GM21360 (cell line): Measurements from ENCODE around the gene SLC9A5.
A peak's percentile ranks its signal among the peaks of the same experiment; 100 is the strongest.

Experiments
- ATAC-seq: cut with Tn5 transposase; IDR thresholded peaks from one replicate; pipeline ENCODE4 v1.9.1; 2021; ENCODE audit warnings: mild to moderate bottlenecking, moderate library complexity; ENCODE audit not compliant: unreplicated experiment

SLC9A5 gene

DNA sequence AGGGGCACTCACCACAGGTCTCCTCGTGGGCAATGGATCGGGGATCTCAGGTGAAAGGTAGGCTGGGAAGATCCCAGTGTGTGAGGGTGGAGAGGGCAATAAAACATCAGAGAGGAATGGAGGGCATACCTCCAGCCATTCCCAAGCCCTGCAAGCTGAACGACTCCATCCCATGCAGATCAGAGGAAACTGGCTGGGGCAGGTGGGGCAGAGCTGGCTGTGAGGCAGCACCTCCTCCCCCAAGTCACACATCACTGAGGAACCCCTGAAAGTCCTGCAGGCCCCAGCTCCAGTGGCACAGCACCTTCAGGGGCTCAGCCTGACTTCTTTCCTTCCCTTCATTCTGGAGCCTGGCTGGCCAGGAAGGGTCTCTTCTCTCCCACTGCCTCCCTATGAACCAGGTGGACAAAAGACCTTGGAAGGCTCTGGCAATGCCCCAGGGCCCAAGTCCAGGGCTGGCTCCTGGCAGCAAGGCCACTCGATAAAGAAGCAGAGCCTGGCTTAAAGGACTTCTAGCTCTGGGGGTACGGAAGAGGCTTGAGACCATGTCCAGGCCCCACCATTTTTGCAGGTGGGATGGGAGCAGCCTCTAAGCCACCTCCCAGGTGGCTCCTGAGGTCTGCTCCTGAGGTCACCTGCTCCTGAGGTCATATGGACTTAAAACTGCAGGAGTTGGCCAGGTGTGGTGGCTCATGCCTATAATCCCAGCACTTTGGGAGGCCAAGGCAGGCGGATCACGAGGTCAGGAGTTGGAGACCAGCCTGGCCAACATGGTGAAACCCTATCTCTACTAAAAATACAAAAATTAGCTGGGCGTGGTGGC is 35.4 kb upstream of the SLC9A5 start:
- ATAC-seq = no peak

DNA sequence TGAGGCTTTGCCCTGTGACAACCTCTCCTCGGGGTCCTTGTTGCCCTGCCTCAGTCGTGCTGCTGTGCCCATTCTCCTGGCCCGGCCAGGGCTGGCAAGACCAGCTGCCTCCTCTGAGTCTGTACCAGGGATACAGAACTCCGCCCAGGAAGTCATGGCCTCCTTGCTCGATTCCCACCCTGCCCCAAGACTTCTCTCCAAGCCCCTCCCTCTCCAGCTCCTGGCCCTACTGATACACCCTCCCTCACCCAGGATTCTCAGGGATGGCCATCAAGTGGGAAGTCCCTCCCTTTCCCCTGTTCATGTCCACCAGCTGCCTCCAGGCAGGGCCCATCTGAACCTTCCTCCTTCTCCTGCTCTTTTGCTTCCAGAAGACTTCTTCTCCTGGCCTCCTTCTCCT is 33.1 kb upstream of the SLC9A5 start:
- ATAC-seq = no peak

DNA sequence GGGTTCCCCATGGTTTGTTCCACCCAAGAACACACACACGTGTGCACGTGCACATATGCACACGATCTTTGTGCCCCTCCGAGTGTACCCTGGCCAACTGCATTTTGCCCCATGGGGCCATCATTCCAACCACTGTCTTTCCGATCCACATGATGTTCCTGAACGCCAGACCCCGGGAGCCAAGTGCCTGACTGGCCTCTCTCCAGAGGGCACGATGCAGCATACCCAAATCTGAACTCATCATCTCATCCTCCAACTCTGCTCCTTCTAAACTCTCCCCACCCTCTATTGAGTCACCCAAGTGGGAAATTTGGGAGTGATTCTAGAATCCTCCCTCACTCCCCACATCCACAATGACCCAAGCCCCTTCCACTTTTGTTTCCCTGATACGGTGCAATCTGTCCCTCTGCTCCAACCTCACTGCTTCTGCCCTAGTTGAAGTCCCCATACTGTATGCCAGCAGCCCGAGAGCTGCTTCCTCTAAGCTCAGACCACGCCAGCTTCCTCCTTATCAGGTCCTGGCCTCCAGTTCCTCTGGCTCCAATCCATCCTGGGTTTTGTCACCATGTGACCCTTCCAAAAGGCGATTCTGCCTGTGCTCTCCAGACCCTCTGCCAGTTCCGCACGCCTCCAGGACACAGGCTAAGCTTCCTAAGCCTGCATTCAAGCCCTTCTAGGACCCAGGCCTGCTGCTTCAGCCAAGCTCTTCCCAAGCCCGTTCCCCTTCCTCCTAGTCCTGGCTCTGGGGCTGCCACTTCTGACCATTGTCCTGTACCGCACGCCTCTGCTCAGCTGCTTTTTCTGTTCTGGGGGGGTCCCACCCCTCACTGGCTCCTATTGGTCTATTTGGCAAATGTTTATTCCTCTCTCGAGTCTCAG is 31.9 kb upstream of the SLC9A5 start:
- ATAC-seq = no peak

DNA sequence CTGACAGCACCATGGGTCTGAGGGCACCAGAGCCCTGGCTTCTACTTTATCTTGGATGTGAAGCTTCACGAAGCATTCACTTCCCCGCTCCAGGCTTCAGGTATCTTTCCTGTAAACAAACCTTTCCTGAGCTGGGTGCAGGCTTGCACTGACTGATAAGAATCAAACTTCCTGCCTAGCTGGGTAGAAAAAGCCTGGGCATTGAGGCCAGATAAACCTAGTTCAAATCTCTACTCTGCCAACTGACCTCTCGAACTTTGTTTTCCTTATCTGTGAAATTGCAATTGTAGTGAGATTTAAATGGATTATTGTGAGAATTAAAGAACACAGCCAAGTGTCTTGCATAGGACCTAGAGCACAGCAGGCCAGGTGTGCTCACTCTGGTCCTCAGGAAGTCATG is 24.8 kb upstream of the SLC9A5 start:
- no peak for ATAC-seq

DNA sequence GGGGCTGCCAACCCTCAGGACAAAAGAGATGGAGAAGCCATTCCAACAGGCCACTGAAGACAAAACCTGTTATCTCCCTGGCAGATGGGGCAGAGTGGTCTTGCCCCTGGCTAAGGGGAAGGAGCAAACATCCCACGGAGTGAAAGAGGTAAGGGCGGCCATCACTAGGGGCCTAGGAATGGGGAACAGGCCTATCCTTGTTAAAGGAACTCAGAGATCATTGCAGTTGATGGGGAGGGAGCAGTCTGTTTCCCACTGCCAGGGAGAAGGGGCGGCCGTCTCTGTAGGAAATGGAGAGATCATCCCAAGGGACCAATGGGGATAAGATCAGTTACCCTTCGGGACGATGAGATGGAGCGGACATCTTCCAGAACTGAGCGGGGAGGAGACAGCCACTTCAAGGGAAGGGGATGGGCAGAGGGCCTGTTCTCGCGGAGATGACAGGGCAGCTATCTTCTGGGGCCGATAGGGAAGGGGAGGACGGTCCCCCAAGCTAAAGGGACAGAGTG is 22.4 kb upstream of the SLC9A5 start:
- no peak for ATAC-seq

DNA sequence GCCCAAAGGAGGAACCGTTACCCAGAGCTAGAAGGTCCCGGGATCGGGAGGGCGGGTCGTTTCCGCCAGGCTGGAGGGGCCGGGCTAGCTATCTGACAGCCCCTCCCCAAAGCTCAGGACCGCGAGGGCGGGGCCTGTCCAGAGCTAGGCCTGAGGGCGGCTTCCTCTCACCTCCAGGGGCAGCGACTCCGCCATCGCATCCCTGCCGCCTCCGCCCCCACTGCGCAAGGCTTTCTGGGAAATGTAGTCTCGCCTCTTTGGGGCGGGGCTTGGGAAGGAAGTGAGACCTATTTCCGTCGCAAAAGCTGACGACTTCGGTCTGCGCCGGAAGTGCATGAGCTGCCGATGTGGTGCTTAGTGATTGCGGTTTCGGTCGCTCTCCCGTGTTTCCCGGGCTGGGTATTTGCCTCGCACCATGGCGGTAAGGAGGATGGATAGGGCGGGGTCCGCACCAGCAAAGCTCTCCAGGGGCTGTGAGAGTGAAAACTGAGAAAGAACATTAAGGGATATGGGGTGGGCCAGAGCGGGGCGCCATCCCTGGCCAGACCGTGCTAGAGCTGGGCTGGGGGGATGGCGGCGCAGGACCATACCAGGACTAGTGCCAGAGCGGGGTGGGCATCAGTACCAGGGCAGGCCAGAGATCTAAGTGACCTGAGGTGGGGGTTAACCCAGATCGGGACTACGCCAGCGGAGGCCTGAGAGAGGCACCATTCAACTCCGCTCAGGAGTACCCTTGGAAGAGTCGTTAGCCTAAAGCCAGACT is 21.8 kb upstream of the SLC9A5 start, which contains the start of gene TMEM208:
Gene TMEM208, plus strand, starts transcription at position 327 of the 763 bp plus-strand sequence. Its CDS starts 89 bp downstream, at position 416.
- ATAC-seq = peak; percentile 93

DNA sequence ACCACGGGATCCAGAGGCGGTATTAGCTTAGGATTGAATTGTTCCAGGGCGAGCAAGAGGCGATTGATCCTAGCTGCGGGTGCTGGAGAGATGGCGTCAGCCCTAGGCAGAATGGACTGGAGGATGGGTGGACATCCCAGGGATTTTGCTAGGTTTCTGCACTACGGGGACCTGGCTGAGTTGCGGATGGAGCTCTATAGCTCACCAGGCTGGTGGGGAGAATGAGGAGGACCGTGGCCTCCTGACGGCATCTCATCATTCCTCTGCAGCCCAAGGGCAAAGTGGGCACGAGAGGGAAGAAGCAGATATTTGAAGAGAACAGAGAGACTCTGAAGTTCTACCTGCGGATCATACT is 21.2 kb upstream of the SLC9A5 start:
- ATAC-seq = no peak

DNA sequence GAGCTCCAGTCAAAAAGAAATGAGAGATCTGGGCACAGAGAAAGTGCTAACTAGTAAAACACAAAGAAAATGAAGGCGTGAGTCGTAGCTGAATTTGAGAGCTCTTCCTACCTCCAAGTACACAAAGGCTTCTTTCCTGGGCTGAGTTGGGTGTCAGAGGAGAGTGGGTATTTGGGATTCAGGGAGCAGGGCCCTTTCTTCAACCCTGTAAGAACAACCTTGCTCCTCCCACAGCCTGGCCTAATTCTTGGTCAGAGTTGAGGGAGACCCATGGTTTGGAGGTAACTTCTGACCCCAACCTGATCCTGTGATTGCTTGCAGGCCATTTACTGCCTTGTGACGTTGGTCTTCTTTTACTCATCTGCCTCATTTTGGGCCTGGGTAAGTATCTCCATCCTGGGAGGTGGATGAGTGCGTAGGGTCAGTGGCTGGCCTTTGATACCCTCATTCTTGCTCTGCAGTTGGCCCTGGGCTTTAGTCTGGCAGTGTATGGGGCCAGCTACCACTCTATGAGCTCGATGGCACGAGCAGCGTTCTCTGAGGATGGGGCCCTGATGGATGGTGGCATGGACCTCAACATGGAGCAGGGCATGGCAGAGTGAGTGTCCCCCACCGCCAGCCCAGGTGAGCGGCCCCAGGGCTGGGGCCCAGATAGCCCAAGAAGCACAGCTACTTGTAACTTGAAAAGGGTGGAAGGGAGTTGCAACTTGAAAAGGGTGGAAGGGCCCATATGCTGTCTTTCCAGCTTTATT is 20.6 kb upstream of the SLC9A5 start:
- ATAC-seq = no peak

DNA sequence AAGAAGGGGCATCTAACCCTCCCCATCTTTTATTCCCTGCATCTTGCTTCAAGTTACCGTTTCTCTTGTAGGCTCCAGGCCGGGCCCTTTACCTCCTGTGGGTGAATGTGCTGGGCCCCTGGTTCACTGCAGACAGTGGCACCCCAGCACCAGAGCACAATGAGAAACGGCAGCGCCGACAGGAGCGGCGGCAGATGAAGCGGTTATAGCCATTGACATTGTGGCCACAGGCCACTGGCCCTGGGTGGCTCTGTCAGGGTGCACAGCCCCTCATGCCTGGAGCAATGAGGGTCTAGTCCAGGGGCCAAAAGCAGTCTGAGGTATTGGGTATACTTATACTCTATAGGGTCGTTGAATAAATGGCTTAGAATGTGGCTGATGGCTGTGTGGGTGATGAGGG is 19.9 kb upstream of the SLC9A5 start:
- ATAC-seq = no peak

DNA sequence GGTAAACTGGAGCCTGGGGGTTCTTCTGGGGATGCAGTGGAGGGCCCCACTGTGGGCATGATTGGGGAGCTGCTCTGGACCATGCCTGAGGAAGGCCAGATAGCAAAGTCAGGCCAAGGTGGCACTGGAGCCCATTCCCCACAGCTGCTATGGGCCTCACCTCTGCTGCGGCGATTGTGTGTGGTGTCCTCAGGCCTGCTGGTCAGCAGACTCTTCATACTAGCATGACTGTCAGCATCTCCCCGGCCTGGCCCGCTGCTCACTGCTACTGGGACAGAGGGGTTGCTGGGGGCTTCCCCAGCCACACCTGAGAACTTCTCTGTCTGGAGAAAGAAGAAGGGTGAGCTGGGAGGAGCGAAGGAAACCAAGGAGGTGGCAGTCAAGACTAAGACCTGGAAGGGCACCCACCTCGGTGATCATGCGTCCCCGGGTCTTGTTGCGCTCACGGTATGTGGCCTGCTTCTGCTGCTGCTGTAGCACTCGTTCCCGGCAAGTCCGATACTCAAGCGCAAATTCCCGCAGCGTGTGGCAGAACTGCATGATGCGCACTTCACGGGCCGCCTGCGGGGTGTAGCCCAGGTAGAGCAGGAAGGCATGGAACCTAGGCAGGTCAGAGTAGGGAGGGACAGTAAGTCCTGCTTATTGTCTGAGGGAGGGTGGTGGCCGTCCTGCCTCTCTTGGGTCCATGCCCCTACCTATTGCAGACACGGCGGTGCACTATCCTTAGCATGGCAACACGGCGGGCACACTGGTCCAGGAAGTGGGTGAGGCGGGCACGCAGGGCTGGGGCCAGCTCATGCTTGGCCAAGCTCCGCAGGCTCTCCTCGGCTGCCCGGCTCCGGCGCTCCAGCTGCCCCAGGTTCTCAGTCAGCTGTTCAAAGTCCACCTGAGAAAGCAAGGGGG is 18.6 kb upstream of the SLC9A5 start:
- no peak for ATAC-seq

DNA sequence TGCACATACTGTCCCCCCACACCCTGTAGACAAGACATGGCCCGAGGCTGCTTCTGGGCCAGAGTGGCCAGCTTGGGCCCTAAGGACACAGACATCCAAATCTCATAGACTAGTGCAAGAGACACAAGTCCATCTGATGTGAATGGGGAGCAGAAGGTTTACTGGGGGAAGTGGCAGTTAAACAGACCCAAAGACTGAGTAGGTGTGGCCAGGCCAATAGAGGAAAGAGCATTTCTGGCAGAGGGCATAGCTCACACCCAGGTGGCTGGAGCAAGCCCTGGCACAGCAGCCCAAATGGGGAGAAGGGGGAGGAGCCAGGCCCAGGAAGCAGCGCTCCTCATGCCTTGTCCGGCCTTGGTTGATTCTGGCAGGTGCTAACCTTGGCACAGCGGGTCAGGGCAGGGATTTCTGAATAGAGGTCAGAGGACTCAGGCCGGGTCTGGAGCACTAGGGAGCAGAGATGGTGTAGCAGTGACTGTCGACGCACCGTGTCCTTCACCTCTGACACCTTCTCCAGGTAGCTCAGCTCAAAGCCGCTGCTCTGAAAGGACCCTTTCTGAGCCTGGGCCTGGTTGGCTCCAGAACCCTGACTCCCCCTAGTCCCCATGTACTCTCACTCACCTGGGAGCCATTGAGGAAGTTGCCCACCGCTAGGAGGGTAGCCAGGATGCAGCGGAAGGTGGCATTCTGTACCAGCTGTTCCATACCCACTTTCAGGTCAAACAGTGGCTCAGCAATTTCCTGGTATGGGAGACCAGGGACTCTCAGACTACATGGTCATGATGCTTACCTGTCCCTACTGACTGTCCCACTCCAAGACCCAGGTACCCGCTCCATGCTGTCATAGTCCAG is 17.7 kb upstream of the SLC9A5 start:
- no peak for ATAC-seq

DNA sequence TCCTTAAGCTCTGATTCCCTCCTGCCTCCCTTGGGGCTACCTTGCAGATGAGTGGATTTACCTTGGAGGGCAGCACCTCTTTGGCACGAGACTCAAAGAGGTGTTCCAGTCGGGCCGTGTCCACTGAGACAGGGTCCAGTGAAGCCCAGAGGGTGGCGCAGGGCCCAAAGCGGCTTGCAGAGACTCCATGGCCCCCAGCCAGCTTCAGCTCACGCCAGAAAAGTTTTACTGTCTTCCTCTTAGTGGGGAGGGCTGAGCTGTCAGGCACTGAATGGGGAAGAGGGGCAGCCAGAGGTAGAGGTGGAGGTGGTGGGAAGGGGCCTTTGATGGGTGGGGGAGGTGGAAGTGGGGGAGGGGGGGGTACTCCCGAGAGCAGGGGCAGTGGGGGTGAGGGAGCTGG is 15.2 kb upstream of the SLC9A5 start:
- ATAC-seq = no peak

DNA sequence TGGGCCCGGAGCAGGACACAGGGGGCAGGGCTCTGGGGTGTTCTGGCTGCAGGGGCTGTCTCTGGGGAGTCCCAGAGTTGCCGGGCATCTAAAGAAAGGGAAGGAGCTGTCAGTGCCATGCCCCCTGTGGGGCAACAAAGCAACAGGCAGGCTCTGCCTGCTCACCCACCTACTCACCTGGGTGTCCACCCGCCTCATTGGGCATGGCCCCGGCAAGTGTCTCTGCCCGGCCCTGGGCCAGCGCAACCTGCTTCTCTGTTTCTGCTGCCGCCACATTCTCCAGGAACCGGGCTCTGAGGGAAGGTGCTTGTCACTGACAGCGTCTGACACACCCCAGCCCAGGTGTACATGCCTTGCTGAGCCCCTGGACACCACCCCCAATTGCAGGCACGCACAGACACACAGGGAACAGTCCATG is 14.6 kb upstream of the SLC9A5 start:
- no peak for ATAC-seq

DNA sequence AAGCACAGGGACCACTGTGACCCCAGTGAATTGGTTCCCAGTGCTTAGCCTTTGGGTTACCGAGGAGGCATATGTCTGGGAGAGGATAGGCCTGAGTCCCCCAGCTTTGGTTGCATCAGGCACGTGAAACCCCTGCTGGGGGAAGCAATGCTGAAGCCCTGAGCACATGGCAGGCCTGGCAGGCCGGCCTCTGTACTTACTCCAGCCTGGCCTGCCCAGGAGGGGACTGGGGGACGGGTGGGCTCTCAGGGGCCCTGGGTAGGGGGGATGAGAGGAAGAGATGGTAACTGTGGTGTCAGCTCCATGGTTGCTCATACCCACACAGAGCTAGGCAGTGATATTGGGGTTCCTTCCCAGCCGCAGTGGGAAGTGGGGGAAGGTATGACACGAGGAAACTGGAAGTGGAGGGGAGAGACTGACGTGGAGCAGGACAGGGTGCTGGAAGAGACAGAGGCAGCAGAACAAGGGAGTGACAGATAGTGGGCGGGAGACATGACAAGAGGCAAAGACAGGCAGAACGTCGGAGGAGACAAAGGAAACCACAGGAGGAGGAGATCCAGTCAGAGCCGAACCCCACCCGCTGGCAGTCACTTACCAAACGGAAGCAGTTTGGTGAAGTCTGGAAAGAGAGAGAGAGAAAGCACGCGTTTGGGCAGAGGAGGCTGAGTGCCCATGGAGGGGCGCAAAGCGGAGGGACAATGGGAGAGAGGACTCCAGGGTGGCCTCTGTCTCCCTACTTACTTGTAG is 12.8 kb upstream of the SLC9A5 start:
- no peak for ATAC-seq

DNA sequence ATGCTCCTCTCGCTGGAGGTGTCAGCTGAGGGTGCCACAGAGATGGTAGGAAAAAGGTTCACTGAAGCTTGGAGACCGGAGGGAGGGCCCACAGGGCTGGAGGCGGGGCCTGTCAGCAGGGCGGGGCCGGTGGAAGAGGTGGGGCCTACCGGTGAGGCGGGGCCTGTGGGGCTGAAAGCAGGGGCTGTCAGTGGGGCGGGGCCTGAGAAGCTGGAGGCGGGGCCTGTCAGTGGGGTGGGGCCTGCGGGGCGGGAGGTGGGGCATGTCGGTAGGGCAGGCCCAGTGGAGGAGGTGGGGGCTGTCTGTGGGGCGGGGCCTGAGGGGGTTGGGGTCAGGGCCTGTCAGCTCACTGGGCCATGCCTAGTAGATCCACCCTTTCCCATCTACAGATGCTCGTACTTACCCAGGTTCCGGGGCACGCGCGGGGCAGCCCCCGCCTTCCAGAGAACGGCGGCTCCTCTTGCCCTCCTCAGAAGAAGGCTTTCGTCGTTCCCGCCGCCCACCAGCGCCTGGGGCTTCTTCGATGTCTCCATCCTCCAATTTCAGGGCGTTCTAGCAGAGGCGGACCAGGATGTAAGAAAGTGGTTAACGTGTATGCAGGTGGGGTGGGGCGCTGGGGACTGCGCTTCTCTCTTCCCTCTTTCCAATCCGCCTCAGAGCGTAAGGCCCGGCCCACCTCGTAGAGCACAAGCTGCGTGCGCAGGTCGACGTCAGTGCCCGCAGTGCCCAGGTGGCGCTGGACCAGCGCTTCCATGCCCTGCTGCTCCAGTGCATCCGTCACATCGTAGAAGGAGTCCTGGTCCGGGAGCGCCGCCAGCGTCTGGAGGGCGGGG is 12.0 kb upstream of the SLC9A5 start:
- no peak for ATAC-seq

DNA sequence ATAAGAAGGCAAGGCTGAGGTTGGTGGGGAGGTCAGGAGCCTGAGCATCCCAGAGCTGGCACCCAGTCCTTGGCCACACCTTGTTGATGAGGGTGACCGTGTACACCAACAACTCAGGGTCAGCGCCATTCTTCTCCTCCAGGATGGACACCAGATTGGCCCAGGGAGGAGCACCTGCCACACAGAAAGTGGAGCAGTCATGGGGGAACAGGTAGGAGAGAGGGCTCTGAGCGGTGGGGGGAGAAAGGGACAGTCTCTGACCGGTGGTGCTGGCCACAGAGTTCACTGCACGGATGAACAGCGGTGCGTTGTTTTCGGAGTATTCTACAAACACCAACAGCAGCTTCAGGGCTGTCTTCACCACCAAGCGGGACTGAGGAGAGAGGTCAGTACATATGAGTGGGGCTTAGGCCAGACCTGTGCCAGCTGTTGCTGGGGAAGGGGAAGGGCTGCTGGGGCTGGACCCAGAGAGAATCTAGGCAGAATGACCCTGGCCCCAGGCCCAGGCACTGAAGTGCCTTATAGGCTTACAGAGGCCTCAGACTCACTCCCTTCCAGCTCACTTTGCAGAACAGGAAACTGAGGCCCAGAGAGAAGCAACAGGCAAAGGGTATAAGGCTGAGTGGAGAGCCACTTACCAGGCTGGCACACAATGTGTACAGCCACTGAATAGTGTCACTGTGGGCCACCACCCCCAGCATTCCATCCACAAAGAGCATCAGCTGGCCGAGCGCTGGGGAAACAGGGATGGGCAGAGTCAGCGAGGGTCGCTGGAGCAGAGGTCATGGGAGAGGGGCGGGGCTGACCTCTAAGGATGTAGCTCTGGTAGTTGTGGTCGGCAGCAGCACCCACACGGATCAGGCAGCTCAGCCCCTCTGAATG is 11.1 kb upstream of the SLC9A5 start:
- ATAC-seq = no peak
